NCI-H1092 treated with DMSO at 0.1 percent for 48 hours (cell line): ENCODE data around the gene A4GNT.
A peak's percentile ranks its signal among the peaks of the same experiment; 100 is the strongest.
"Not testable (repeated sequence)": the region's sequence is repeated elsewhere in the genome, so short reads cannot be mapped to it uniquely, and the experiment has no call there.

ENCODE experiments used
- DNase-seq: peaks from one replicate; lab custom pipeline; 2025; lab: John Stamatoyannopoulos, UW

A4GNT gene

GRCh38 chr3:138118612-138119422 lies 13.4 kb downstream of the A4GNT start:
- peak; percentile 67 for DNase-seq

- DNase-seq: peak; percentile 61
These were observed 16.9 kb downstream of the A4GNT start, which contains the start of gene DZIP1L for GRCh38 chr3:138114988-138115971. Gene DZIP1L, minus strand, starts transcription at chr3:138115608. Its CDS starts 11,637 bp downstream, at chr3:138103971.

- DNase-seq: peak; percentile 2
These were observed 17.7 kb downstream of the A4GNT start for GRCh38 chr3:138114431-138114918.

- no peak for DNase-seq
These were observed 18.9 kb downstream of the A4GNT start for GRCh38 chr3:138113326-138113725.

GRCh38 chr3:138112362-138112761 lies 19.8 kb downstream of the A4GNT start:
- no peak for DNase-seq

GRCh38 chr3:138105598-138105997 lies 26.6 kb downstream of the A4GNT start:
- no peak for DNase-seq

- DNase-seq: no peak
These were observed 28.7 kb downstream of the A4GNT start for GRCh38 chr3:138103466-138103865.

GRCh38 chr3:138101351-138101940 lies 30.7 kb downstream of the A4GNT start:
- DNase-seq: not testable (repeated sequence)

GRCh38 chr3:138099417-138099816 lies 32.8 kb downstream of the A4GNT start:
- no peak for DNase-seq

- DNase-seq: no peak
These were observed 34.7 kb downstream of the A4GNT start for GRCh38 chr3:138097192-138098172.

- DNase-seq: no peak
These were observed 38.5 kb downstream of the A4GNT start for GRCh38 chr3:138093721-138094120.

- DNase-seq: no peak
These were observed 40.2 kb downstream of the A4GNT start for GRCh38 chr3:138092023-138092422.

- DNase-seq: no peak
These were observed 43.1 kb downstream of the A4GNT start for GRCh38 chr3:138089091-138089490.

GRCh38 chr3:138085745-138086144 lies 46.4 kb downstream of the A4GNT start:
- not testable (repeated sequence) for DNase-seq

GRCh38 chr3:138084196-138084595 lies 48.0 kb downstream of the A4GNT start:
- DNase-seq: no peak

GRCh38 chr3:138082992-138083386 lies 49.2 kb downstream of the A4GNT start:
- no peak for DNase-seq

- no peak for DNase-seq
These were observed 49.9 kb downstream of the A4GNT start for GRCh38 chr3:138082085-138082991.

GRCh38 chr3:138081371-138082084 lies 50.7 kb downstream of the A4GNT start:
- no peak for DNase-seq

- no peak for DNase-seq
These were observed 52.3 kb downstream of the A4GNT start for GRCh38 chr3:138079901-138080300.
